Panc1 (cell line): Measurements from ENCODE around the gene BHLHE23. TPM values are rescaled to one million over a fixed set of nuclear protein-coding genes. Genes with fewer than 3 reads are reported as not detected.

Source experiments
- ATAC-seq: fragments of 200-7000 bp; cut with Tn5 transposase; 2 replicates; pipeline ENCODE4 v1.9.1; 2020; ENCODE audit warnings: mild to moderate bottlenecking, moderate library complexity
- BruUV-seq: library from RNA; stranded (reverse); fragments of 400-500 nt; replicated peaks from 2 replicates; lab custom pipeline; 2021; lab: Mats Ljungman, UMichigan
- CTCF ChIA-PET: fragments of 300-600 bp; sonication (Branson Sonifier 250); formaldehyde crosslinking; loops from one replicate; lab custom pipeline; 2022; ENCODE audit warnings: antibody characterized with exemption; lab: Charles Lee
- POLR2A ChIA-PET: fragments of 300-600 bp; sonication (Branson Sonifier 250); formaldehyde crosslinking; loops from one replicate; lab custom pipeline; 2022; ENCODE audit warnings: antibody characterized with exemption; lab: Charles Lee
- DNase-seq: peaks from one replicate; pipeline ENCODE4 v3.0.0-alpha.2; 2010; ENCODE audit warnings: low read depth, low spot score
- H3K27ac ChIP-seq: 2 replicates; pipeline ENCODE4 v1.5.1; 2011; ENCODE audit warnings: mild to moderate bottlenecking, low read length, inconsistent platforms
- H3K27me3 ChIP-seq: fragments of 200-500 bp; sonication (Bioruptor generic); 2 replicates; pipeline ENCODE4 v1.6.0; 2014; ENCODE audit warnings: low read length, inconsistent platforms; ENCODE audit not compliant: control insufficient read depth, insufficient read depth
- H3K36me3 ChIP-seq: fragments of 200-500 bp; sonication (Bioruptor generic); 2 replicates; pipeline ENCODE4 v1.5.1; 2014; ENCODE audit warnings: inconsistent platforms, mild to moderate bottlenecking, low read length, moderate library complexity; ENCODE audit not compliant: control insufficient read depth, insufficient read depth
- H3K4me1 ChIP-seq: 2 replicates; pipeline ENCODE4 v1.5.1; 2011; ENCODE audit warnings: inconsistent platforms, mild to moderate bottlenecking, low read length, moderate library complexity; ENCODE audit not compliant: control insufficient read depth, insufficient read depth
- H3K4me3 ChIP-seq, 2 experiments: 2 replicates each; pipeline ENCODE4 v1.5.1; 2011 to 2012; ENCODE audit warnings: low read depth in 2 of 2, low read length in 2 of 2, mild to moderate bottlenecking in 2 of 2, inconsistent platforms in 1 of 2, moderate library complexity in 1 of 2
- H3K9me3 ChIP-seq: fragments of 200-500 bp; sonication (Bioruptor generic); 2 replicates; pipeline ENCODE4 v1.5.1; 2014; ENCODE audit warnings: low read depth, mild to moderate bottlenecking, inconsistent platforms, low read length, moderate library complexity; ENCODE audit not compliant: control insufficient read depth, insufficient read depth
- POLR2AphosphoS5 ChIP-seq: IDR thresholded peaks from 2 replicates; pipeline ENCODE4 v1.6.1; 2012; ENCODE audit warnings: mild to moderate bottlenecking, low read depth, low read length, moderate library complexity
- SIN3A ChIP-seq: IDR thresholded peaks from 2 replicates; pipeline ENCODE4 v1.6.1; 2012; ENCODE audit warnings: low read depth, mild to moderate bottlenecking, low read length, moderate library complexity, borderline replicate concordance; ENCODE audit not compliant: insufficient read depth
- TCF7L2 ChIP-seq: IDR thresholded peaks from 2 replicates; pipeline ENCODE4 v1.6.1; 2011; ENCODE audit warnings: mild to moderate bottlenecking, low read depth, low read length, inconsistent platforms
- in situ Hi-C: cut with HindIII; loops from 2 replicates; pipeline ENCODE4 v1.10.0; 2016; ENCODE audit warnings: low sequenced_read_pairs, low pct_unique_long_range_greater_than_20kb
- intact Hi-C: fragments of 100-400 bp; cut with micrococcal nuclease; formaldehyde crosslinking; loops from one replicate; pipeline ENCODE4 v1.10.0; 2022; ENCODE audit not compliant: unreplicated experiment
- total RNA-seq: library from RNA; stranded (reverse); gene quantifications from one replicate; pipeline ENCODE4 v1.2.1, GENCODE V29; 2021; ENCODE audit not compliant: unreplicated experiment
- TF ChIP-seq, protein P1 (sequence below), 2 experiments: IDR thresholded peaks; 2 replicates each; pipeline ENCODE4 v1.6.1; 2011 to 2012; ENCODE audit warnings: low read depth in 2 of 2, control low read depth in 1 of 2, low read length in 1 of 2, mild to moderate bottlenecking in 1 of 2, moderate library complexity in 1 of 2; ENCODE audit not compliant: insufficient read depth in 1 of 2
- TF ChIP-seq, protein P2 (sequence below): fragments of 450-650 bp; IDR thresholded peaks from 2 replicates; pipeline ENCODE4 v1.5.1; 2017; ENCODE audit warnings: mild to moderate bottlenecking

Gene BHLHE23
- total RNA-seq, 1 experiment from 2014 or later: not detected

DNA sequence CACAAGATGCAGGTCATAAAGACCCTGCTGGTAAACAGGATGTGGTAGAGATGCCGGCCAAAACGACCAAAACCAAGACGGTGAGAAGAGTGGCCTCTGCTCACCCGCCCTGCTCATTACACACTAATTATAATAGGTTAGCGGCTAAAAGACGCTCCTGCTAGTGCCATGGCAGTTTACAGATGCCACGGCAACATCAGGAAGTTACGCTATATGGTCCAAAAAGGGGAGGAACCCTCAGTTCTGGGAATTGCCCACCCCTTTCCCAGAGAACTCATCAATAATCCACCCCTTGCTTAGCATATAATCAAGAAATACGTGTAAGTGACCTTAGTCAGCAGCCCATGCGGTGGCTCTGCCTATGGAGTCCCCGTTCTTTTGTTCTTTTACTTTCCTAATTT lies 17.6 kb downstream of the BHLHE23 start:
- ATAC-seq: no peak
- Histone ChIP-seq H3K4me3 (no peak overlapping the region), H3K9me3 (no peaks in the 10 kb centered on the region), H3K36me3 (no peaks in the 10 kb centered on the region), H3K27ac (no peak overlapping the region), H3K4me1 (peaks cover 3% of the 10 kb centered on the region; the same call in 1 of the 2 replicates), H3K27me3 (no peaks in the 10 kb centered on the region)
- in situ Hi-C loops: no loop called here
- intact Hi-C loops: no loop called here
- no peak for TF ChIP-seq POLR2AphosphoS5
- TF ChIP-seq TCF7L2: no peak
- TF ChIP-seq, protein P1, sequence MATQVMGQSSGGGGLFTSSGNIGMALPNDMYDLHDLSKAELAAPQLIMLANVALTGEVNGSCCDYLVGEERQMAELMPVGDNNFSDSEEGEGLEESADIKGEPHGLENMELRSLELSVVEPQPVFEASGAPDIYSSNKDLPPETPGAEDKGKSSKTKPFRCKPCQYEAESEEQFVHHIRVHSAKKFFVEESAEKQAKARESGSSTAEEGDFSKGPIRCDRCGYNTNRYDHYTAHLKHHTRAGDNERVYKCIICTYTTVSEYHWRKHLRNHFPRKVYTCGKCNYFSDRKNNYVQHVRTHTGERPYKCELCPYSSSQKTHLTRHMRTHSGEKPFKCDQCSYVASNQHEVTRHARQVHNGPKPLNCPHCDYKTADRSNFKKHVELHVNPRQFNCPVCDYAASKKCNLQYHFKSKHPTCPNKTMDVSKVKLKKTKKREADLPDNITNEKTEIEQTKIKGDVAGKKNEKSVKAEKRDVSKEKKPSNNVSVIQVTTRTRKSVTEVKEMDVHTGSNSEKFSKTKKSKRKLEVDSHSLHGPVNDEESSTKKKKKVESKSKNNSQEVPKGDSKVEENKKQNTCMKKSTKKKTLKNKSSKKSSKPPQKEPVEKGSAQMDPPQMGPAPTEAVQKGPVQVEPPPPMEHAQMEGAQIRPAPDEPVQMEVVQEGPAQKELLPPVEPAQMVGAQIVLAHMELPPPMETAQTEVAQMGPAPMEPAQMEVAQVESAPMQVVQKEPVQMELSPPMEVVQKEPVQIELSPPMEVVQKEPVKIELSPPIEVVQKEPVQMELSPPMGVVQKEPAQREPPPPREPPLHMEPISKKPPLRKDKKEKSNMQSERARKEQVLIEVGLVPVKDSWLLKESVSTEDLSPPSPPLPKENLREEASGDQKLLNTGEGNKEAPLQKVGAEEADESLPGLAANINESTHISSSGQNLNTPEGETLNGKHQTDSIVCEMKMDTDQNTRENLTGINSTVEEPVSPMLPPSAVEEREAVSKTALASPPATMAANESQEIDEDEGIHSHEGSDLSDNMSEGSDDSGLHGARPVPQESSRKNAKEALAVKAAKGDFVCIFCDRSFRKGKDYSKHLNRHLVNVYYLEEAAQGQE (IDR thresholded peaks at IDR 0.05; ENCODE audit: insufficient read depth in 1 of 2, low read depth in 2 of 2, low read length in 1 of 2): no peak
- TF ChIP-seq, protein P2, sequence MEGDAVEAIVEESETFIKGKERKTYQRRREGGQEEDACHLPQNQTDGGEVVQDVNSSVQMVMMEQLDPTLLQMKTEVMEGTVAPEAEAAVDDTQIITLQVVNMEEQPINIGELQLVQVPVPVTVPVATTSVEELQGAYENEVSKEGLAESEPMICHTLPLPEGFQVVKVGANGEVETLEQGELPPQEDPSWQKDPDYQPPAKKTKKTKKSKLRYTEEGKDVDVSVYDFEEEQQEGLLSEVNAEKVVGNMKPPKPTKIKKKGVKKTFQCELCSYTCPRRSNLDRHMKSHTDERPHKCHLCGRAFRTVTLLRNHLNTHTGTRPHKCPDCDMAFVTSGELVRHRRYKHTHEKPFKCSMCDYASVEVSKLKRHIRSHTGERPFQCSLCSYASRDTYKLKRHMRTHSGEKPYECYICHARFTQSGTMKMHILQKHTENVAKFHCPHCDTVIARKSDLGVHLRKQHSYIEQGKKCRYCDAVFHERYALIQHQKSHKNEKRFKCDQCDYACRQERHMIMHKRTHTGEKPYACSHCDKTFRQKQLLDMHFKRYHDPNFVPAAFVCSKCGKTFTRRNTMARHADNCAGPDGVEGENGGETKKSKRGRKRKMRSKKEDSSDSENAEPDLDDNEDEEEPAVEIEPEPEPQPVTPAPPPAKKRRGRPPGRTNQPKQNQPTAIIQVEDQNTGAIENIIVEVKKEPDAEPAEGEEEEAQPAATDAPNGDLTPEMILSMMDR: no peak
- no peak for TF ChIP-seq SIN3A
- BruUV-seq: no TSS peak
- ChIA-PET CTCF (no interaction called here), POLR2A (no interaction called here)
- DNase-seq: no peak

DNA sequence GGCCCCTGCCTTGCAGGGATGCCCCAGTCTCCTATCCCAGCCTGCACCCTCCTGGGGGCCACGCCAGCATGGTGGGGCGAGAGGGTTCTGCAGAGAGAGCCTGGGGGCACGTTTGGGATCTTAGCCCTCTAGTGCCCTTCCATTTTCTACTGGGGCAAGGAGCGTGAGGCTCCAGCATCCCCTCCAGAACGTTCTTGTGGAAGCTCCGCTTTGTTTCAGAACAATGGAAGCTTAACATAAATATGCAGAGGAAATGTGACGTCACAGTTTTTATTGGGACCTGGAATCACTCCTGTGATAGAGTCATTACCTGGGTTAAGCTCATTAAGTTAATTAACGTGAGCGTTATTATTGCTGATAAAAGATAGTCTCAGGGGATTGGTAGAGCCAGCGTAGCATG lies 19.6 kb downstream of the BHLHE23 start:
- H3K9me3 ChIP-seq: no peaks in the 10 kb centered on the region
- ATAC-seq (no peak), DNase-seq (no peak)
- peaks cover 6% of the 10 kb centered on the region; the same call in 1 of the 2 replicates for H3K4me1 ChIP-seq
- H3K36me3 ChIP-seq: no peaks in the 10 kb centered on the region
- no peak overlapping the region for H3K4me3 ChIP-seq
- no TSS peak for BruUV-seq
- no peak overlapping the region for H3K27ac ChIP-seq
- H3K27me3 ChIP-seq: no peaks in the 10 kb centered on the region
- TF ChIP-seq, protein P2: no peak
- TF ChIP-seq TCF7L2: no peak
- TF ChIP-seq, protein P1 (IDR thresholded peaks at IDR 0.05; ENCODE audit: insufficient read depth in 1 of 2, low read depth in 2 of 2, low read length in 1 of 2): no peak
- no peak for TF ChIP-seq SIN3A
- TF ChIP-seq POLR2AphosphoS5: no peak
- CTCF ChIA-PET: interaction anchor here (1.8 kb wide), 1 partner anchor 14 kb away, joined by 4 read pairs; no protein-coding TSS in a partner anchor
- intact Hi-C loops: no loop called here
- in situ Hi-C loops: no loop called here
- POLR2A ChIA-PET: no interaction called here
